ENCODE data around the gene DUSP12. TPM values are rescaled to one million over a fixed set of nuclear protein-coding genes. Genes with fewer than 3 reads are reported as not detected.
A peak's percentile ranks its signal among the peaks of the same experiment; 100 is the strongest.

The DUSP12 gene
- total and polyA plus RNA-seq, 9 of the 15 experiments (the other 6 are each of a cell fraction or from before 2014, with no cell fraction given), result 10.4 to 81.4 (median 43.6) TPM

GRCh38 chr1:161709373-161709772 is 40.2 kb upstream of the DUSP12 start:
- Histone ChIP-seq H3K4me3 (no peak overlapping the region), H3K4me1 (replicated peaks in 1 of 2; ENCODE audit: control insufficient read depth in 2 of 2, insufficient read depth in 2 of 2, low read length in 2 of 2) (peaks cover 8 to 36% of the 10 kb centered on the region in 2 experiments), H4K20me1 (replicated peaks; ENCODE audit: control insufficient read depth, insufficient read depth, low read length) (no peaks in the 10 kb centered on the region), H3K27ac (ENCODE audit: extremely low read depth, low read depth, low read length) (no peak overlapping the region), H3K9ac (ENCODE audit: insufficient read depth in 1 of 2, low read depth in 2 of 2, low read length in 2 of 2) (no peak overlapping the region), H3K27me3 (ENCODE audit: control insufficient read depth in 2 of 2, insufficient read depth in 2 of 2, low read length in 2 of 2) (no peaks in the 10 kb centered on the region), H3K36me3 (ENCODE audit: control insufficient read depth, insufficient read depth, low read length) (no peaks in the 10 kb centered on the region), H3K79me2 (ENCODE audit: control insufficient read depth, insufficient read depth, low read length) (no peaks in the 10 kb centered on the region), H3K9me1 (ENCODE audit: control insufficient read depth, insufficient read depth, low read length) (no peaks in the 10 kb centered on the region), H3K9me3 (replicated peaks; ENCODE audit: control insufficient read depth, insufficient read depth, low read depth, low read length) (no peaks in the 10 kb centered on the region), H2AFZ (ENCODE audit: low read depth, low read length) (no peak overlapping the region), H3K4me2 (ENCODE audit: insufficient read depth, low read length) (no peak overlapping the region)
- DNase-seq (ENCODE audit: extremely low read depth in 1 of 4, low spot score in 3 of 4) (no peak), ATAC-seq (no peak), FAIRE-seq (no peak)
- intact Hi-C loops (cut with micrococcal nuclease) (no loop called here), in situ Hi-C loops (cut with MboI) (no loop called here)
- TF ChIP-seq TAF7 (tag; IDR thresholded peaks at IDR 0.05) (0 out of 2 replicates have a peak, but pooled peaks have one; percentile 15), ZNF217 (CRISPR knock-in tag; IDR thresholded peaks at IDR 0.05) (no peak), PKNOX1 (IDR thresholded peaks at IDR 0.05) (peak; percentile 35; the same call in 1 of the 2 replicates)
- no TSS peak for BruUV-seq (replicated peaks)
- WGBS (ENCODE audit: insufficient coverage, low coverage, missing lambda C conversion rate), result 20% methylated on average over 3 of the region's 4 CpGs
- ChIA-PET CTCF (ENCODE audit: low intra/inter-chr PET ratio) (interaction anchor here (1.6 kb wide), 1 partner anchor 13 kb away, joined by 3 read pairs; no protein-coding TSS in a partner anchor), POLR2A (interaction anchor here (2.0 kb wide), 1 partner anchor 17 kb away, joined by 5 read pairs; no protein-coding TSS in a partner anchor)

GRCh38 chr1:161710560-161710959 is 39.0 kb upstream of the DUSP12 start:
- ATAC-seq (peak; percentile 21; the same call in 2 of the 3 replicates), DNase-seq (ENCODE audit: extremely low read depth in 1 of 4, low spot score in 3 of 4) (no peak), FAIRE-seq (no peak)
- Histone ChIP-seq H3K4me3 (no peak overlapping the region), H3K27me3 (ENCODE audit: control insufficient read depth in 2 of 2, insufficient read depth in 2 of 2, low read length in 2 of 2) (no peaks in the 10 kb centered on the region), H3K27ac (ENCODE audit: extremely low read depth, low read depth, low read length) (no peak overlapping the region; the same call in 2 of the 3 replicates), H3K79me2 (ENCODE audit: control insufficient read depth, insufficient read depth, low read length) (no peaks in the 10 kb centered on the region), H3K4me2 (ENCODE audit: insufficient read depth, low read length) (no peak overlapping the region), H3K36me3 (ENCODE audit: control insufficient read depth, insufficient read depth, low read length) (no peaks in the 10 kb centered on the region), H2AFZ (ENCODE audit: low read depth, low read length) (peak overlapping the region; percentile 28; the same call in 1 of the 2 replicates), H3K4me1 (replicated peaks in 1 of 2; ENCODE audit: control insufficient read depth in 2 of 2, insufficient read depth in 2 of 2, low read length in 2 of 2) (peaks cover 8 to 36% of the 10 kb centered on the region in 2 experiments), H3K9ac (ENCODE audit: insufficient read depth in 1 of 2, low read depth in 2 of 2, low read length in 2 of 2) (no peak overlapping the region; a peak in 1 of 4 replicates), H3K9me3 (replicated peaks; ENCODE audit: control insufficient read depth, insufficient read depth, low read depth, low read length) (no peaks in the 10 kb centered on the region), H4K20me1 (replicated peaks; ENCODE audit: control insufficient read depth, insufficient read depth, low read length) (no peaks in the 10 kb centered on the region), H3K9me1 (ENCODE audit: control insufficient read depth, insufficient read depth, low read length) (no peaks in the 10 kb centered on the region)
- WGBS (ENCODE audit: insufficient coverage, low coverage, missing lambda C conversion rate), result 35% methylated on average over 4 of the region's 4 CpGs
- in situ Hi-C loops (cut with MboI) (no loop called here), intact Hi-C loops (cut with micrococcal nuclease) (no loop called here)
- ChIA-PET POLR2A (no interaction called here), CTCF (ENCODE audit: low intra/inter-chr PET ratio) (interaction anchor here (1.6 kb wide), 1 partner anchor 12 kb away, joined by 3 read pairs; no protein-coding TSS in a partner anchor)
- BruUV-seq (replicated peaks), result no TSS peak
- peak; percentile 69; the same call in 1 of the 2 replicates for TF ChIP-seq HIVEP1 (CRISPR knock-in tag; IDR thresholded peaks at IDR 0.05)
- TF ChIP-seq, protein P1, sequence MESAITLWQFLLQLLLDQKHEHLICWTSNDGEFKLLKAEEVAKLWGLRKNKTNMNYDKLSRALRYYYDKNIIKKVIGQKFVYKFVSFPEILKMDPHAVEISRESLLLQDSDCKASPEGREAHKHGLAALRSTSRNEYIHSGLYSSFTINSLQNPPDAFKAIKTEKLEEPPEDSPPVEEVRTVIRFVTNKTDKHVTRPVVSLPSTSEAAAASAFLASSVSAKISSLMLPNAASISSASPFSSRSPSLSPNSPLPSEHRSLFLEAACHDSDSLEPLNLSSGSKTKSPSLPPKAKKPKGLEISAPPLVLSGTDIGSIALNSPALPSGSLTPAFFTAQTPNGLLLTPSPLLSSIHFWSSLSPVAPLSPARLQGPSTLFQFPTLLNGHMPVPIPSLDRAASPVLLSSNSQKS (CRISPR knock-in tag; IDR thresholded peaks at IDR 0.05), result no peak
- no peak for TF ChIP-seq MED1 (CRISPR knock-in tag; IDR thresholded peaks at IDR 0.05; ENCODE audit: borderline replicate concordance)
- TF ChIP-seq PHB2 (IDR thresholded peaks at IDR 0.05; ENCODE audit: low read depth), result no peak
- TF ChIP-seq NCOA2 (IDR thresholded peaks at IDR 0.05; ENCODE audit: partially characterized antibody in 2 of 2), result no peak
- TF ChIP-seq TRIM24 (IDR thresholded peaks at IDR 0.05), result peak; percentile 63 to 66; a peak in 2 of 4 replicates
- TF ChIP-seq IRF2 (CRISPR knock-in tag; IDR thresholded peaks at IDR 0.05), result no peak
- 0 out of 2 replicates have a peak, but pooled peaks have one; percentile 36 for TF ChIP-seq ATF7 (IDR thresholded peaks at IDR 0.05)
